ENCODE data around the gene TBC1D16. TPM values are rescaled to one million over a fixed set of nuclear protein-coding genes. Genes with fewer than 3 reads are reported as not detected.

Gene TBC1D16
- total and polyA plus RNA-seq, 2 donors (not counting 1 experiment from before 2014, with no cell fraction given), result 0.82 to 2.7 TPM

GRCh38 chr17:79992649-79993389, 42.9 kb downstream of the TBC1D16 start:
- Histone ChIP-seq H3K27me3 (replicated peaks in 1 of 4; ENCODE audit: control extremely low read depth in 1 of 4, control insufficient read depth in 3 of 4, insufficient read depth in 4 of 4, low read length in 3 of 4) (peaks cover 0 to 18% (median 0%) of the 10 kb centered on the region in 4 experiments), H2AFZ (ENCODE audit: insufficient read depth, low read depth, low read length, poor library complexity, severe bottlenecking) (peak overlapping the region; percentile 77), H3K4me2 (replicated peaks; ENCODE audit: low read depth, low read length, poor library complexity, severe bottlenecking) (peak overlapping the region; percentile 83), H3K79me2 (ENCODE audit: control insufficient read depth, insufficient read depth, low read length) (no peaks in the 10 kb centered on the region), H3K9me3 (ENCODE audit: control extremely low read depth in 1 of 3, control insufficient read depth in 2 of 3, insufficient read depth in 1 of 3, low read length in 2 of 3) (no peaks in the 10 kb centered on the region), H3K36me3 (replicated peaks in 1 of 2; ENCODE audit: control extremely low read depth in 1 of 2, control insufficient read depth in 1 of 2, extremely low read depth in 1 of 2, insufficient read depth in 2 of 2, low read length in 1 of 2) (no peaks in the 10 kb centered on the region), H3K4me3 (ENCODE audit: control extremely low read depth in 1 of 5, extremely low read depth in 1 of 5, insufficient read depth in 1 of 5, low read depth in 2 of 5, low read length in 4 of 5) (no peak overlapping the region), H3K27ac (ENCODE audit: low read length in 2 of 2) (no peak overlapping the region), H4K20me1 (ENCODE audit: control insufficient read depth, insufficient read depth, low read length, poor library complexity, severe bottlenecking) (no peaks in the 10 kb centered on the region), H3K9ac (ENCODE audit: low read length) (no peak overlapping the region), H3K4me1 (ENCODE audit: control insufficient read depth in 2 of 2, insufficient read depth in 2 of 2, low read length in 2 of 2) (peaks cover 38 to 46% of the 10 kb centered on the region in 2 donors)
- 94% methylated on average over 10 of the region's 10 CpGs for WGBS (ENCODE audit: insufficient coverage)
- DNase-seq (no peak), ATAC-seq (ENCODE audit: low read depth) (no peak)
- POLR2A ChIA-PET, result interaction anchor here (0.5 to 1.2 kb wide), 2 partner anchors 50 to 148 kb away, joined by 3 to 4 read pairs; no protein-coding TSS in a partner anchor
- intact Hi-C loops (cut with micrococcal nuclease), result loop anchor here (5.0 kb wide), 1 partner anchor 246 kb away; no protein-coding TSS in a partner anchor
- no peaks in the 10 kb centered on the region for H3K9me3 Mint-ChIP-seq (ENCODE audit: insufficient read depth)
- peak overlapping the region; percentile 72 for H3K4me3 Mint-ChIP-seq
- H3K27me3 Mint-ChIP-seq, result peaks cover 5% of the 10 kb centered on the region
- peaks cover 39% of the 10 kb centered on the region for H3K4me1 Mint-ChIP-seq
- peak overlapping the region; percentile 63 for H3K27ac Mint-ChIP-seq
- TF ChIP-seq EZH2 (IDR thresholded peaks at IDR 0.05; ENCODE audit: borderline replicate concordance, insufficient read depth, low read depth, low read length, poor library complexity, severe bottlenecking) (no peak), CTCF (IDR thresholded peaks at IDR 0.05) (no peak)
- CTCF ChIA-PET, result interaction anchor here (0.9 to 2.9 kb wide), 5 partner anchors 12 to 251 kb away, joined by 6 to 17 read pairs (median 9); no protein-coding TSS in a partner anchor

Data from B cell (primary cell).